ENCODE results near the gene SRP68. TPM values are rescaled to one million over a fixed set of nuclear protein-coding genes. Genes with fewer than 3 reads are reported as not detected.
"Not testable (repeated sequence)": the region's sequence is repeated elsewhere in the genome, so short reads cannot be mapped to it uniquely, and the experiment has no call there.

SRP68 gene
- total RNA-seq, 4 donors from 2014 or later = 25.1 to 117 (median 65.0) TPM

DNA sequence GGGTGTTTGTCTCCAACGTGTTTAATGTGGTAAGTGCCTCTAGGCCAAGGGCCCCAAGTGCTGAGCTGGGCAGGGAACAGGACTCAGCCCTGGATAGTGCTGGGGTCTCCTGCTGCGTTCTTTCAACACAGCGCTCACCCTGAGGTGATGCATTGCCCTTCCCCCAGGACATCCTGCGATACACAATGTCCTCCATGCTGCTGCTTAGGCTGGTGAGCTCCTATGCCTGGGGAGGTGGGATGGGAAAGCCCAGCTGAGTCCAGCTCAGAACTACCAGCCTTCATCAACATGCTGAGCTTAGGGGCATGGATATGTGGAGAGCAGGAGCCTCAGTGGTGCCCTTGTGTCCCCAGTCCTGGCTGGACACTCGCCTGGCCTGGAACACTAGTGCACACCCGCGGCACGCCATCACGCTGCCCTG is 7.2 kb upstream of the SRP68 start:
- Histone ChIP-seq H3K27me3 (peaks cover 28 to 36% of the 10 kb centered on the region in 2 donors), H3K4me3 (no peak overlapping the region), H3K4me1 (peaks cover 0 to 10% of the 10 kb centered on the region in 2 donors), H3K36me3 (no peaks in the 10 kb centered on the region), H3K9me3 (no peaks in the 10 kb centered on the region), H3K27ac (no peak overlapping the region)
- no peak for TF ChIP-seq POLR2A (IDR thresholded peaks at IDR 0.05)
- TF ChIP-seq, protein P1, sequence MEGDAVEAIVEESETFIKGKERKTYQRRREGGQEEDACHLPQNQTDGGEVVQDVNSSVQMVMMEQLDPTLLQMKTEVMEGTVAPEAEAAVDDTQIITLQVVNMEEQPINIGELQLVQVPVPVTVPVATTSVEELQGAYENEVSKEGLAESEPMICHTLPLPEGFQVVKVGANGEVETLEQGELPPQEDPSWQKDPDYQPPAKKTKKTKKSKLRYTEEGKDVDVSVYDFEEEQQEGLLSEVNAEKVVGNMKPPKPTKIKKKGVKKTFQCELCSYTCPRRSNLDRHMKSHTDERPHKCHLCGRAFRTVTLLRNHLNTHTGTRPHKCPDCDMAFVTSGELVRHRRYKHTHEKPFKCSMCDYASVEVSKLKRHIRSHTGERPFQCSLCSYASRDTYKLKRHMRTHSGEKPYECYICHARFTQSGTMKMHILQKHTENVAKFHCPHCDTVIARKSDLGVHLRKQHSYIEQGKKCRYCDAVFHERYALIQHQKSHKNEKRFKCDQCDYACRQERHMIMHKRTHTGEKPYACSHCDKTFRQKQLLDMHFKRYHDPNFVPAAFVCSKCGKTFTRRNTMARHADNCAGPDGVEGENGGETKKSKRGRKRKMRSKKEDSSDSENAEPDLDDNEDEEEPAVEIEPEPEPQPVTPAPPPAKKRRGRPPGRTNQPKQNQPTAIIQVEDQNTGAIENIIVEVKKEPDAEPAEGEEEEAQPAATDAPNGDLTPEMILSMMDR (IDR thresholded peaks at IDR 0.05) = no peak
- intact Hi-C loops (cut with DNase I; ENCODE audit: low total_unique reads) = no loop called here
- DNase-seq = no peak

DNA sequence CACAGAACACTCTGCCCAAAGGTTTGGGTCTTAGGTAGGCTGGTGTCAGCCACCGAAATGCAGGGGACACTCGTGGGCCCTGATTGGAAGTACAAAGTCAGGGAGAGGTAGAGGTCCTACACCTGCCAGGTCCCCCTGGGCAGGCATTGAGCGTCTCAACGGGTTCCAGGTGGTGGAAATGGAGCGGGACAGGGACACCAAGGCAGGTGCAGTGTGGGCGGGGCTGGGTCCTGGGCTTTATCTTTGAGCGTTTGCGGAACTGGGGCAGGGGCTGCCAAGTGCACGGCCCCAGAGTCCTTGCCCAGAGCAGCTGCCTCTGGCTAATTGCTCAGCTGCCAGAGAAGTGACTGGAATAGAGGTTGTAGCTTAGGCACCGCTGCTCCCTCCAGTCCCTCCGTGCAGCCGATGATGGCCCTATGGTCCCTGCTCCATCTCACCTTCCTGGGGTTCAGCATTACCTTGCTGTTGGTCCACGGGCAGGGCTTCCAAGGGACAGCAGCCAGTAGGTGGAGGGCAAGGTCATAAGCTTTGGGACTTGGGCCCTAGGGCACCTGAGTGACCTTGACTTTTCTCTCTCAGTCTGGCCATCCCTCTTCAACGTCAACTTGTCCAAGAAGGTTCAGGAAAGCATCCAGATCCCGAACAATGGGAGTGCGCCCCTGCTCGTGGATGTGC is 6.7 kb upstream of the SRP68 start, which contains the start of gene ZACN:
Gene ZACN, plus strand, starts transcription at position 323 of the 675 bp plus-strand sequence. Its CDS starts 83 bp downstream, at position 406.
- Histone ChIP-seq H3K36me3 (no peaks in the 10 kb centered on the region), H3K27ac (no peak within 1 kb of the TSS), H3K4me3 (no peak within 1 kb of the TSS), H3K27me3 (peaks cover 33 to 41% of the 10 kb centered on the region in 2 donors), H3K9me3 (no peaks in the 10 kb centered on the region), H3K4me1 (peaks cover 0 to 13% of the 10 kb centered on the region in 2 donors)
- DNase-seq = no peak
- intact Hi-C loops (cut with DNase I; ENCODE audit: low total_unique reads) = no loop called here
- TF ChIP-seq, protein P1 (IDR thresholded peaks at IDR 0.05) = no peak
- TF ChIP-seq POLR2A (IDR thresholded peaks at IDR 0.05) = no peak

DNA sequence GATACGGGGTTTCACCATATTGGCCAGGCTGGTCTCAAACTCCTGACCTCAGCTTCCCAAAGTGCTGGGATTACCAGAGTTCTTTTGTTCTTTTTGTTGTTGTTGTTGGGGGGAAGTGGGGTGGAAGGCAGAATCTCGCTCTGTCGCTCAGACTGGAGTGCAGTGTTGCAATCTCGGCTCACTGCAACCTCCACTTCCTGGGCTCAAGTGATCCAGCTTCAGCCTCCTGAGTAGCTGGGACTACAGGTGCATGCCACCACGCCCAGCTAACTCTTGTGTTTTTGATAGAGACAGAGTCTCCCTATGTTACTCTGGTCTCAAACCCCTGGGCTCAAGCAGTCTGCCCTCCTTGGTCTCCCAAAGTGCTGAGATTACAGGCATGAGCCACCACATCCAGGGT is 6.1 kb upstream of the SRP68 start:
- H3K27ac ChIP-seq; H3K9me3 ChIP-seq; DNase-seq; intact Hi-C loops (cut with DNase I; ENCODE audit: low total_unique reads); H3K4me3 ChIP-seq; H3K36me3 ChIP-seq: not testable (repeated sequence)
- Histone ChIP-seq H3K4me1 (peaks cover 0 to 13% of the 10 kb centered on the region in 2 donors), H3K27me3 (peaks cover 36 to 46% of the 10 kb centered on the region in 2 donors)

DNA sequence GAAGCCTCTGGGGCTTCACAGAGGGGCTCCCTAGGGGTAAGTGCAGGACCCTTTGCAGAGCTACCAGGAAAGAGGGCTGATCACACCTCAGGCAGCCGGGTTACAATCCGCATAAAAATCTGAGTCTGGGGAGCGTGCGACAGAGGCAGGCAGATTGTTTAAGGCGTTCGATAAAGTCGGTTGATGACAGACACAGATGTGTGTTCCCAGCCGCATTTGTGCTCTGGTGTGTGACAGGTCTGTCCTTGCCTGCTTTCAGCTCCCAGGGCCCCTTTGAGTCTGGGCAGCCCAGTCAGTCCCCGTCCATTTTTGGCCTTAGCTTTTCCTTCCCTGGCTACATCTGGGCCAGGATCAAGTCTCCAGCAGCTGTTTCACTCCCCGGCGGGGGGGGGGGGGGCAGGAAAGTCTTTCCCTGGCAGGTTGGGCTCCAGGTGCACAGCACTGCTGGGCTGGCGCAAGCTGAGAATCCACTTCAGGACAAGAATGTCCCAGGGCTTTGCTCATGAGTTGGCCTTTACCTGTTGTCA is 5.3 kb upstream of the SRP68 start:
- no peak overlapping the region for H3K27ac ChIP-seq
- peaks cover 36 to 46% of the 10 kb centered on the region in 2 donors for H3K27me3 ChIP-seq
- H3K4me3 ChIP-seq = no peak overlapping the region
- H3K4me1 ChIP-seq = peaks cover 0 to 13% of the 10 kb centered on the region in 2 donors
- no peaks in the 10 kb centered on the region for H3K9me3 ChIP-seq
- intact Hi-C loops (cut with DNase I; ENCODE audit: low total_unique reads) = no loop called here
- DNase-seq = no peak
- no peaks in the 10 kb centered on the region for H3K36me3 ChIP-seq
- TF ChIP-seq, protein P1 (IDR thresholded peaks at IDR 0.05) = no peak
- no peak for TF ChIP-seq POLR2A (IDR thresholded peaks at IDR 0.05)

DNA sequence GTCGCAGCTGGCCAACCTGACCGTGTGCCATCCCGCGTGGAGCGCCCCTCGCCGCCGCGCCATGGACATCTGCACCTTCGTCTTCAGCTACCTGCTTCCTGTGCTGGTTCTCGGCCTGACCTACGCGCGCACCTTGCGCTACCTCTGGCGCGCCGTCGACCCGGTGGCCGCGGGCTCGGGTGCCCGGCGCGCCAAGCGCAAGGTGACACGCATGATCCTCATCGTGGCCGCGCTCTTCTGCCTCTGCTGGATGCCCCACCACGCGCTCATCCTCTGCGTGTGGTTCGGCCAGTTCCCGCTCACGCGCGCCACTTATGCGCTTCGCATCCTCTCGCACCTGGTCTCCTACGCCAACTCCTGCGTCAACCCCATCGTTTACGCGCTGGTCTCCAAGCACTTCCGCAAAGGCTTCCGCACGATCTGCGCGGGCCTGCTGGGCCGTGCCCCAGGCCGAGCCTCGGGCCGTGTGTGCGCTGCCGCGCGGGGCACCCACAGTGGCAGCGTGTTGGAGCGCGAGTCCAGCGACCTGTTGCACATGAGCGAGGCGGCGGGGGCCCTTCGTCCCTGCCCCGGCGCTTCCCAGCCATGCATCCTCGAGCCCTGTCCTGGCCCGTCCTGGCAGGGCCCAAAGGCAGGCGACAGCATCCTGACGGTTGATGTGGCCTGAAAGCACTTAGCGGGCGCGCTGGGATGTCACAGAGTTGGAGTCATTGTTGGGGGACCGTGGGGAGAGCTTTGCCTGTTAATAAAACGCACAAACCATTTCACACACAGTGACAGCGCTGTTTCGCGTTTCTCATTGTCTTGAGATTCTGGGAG is 4.7 kb upstream of the SRP68 start:
- Histone ChIP-seq H3K9me3 (no peaks in the 10 kb centered on the region), H3K36me3 (no peaks in the 10 kb centered on the region), H3K4me1 (peaks cover 0 to 13% of the 10 kb centered on the region in 2 donors), H3K27ac (no peak overlapping the region), H3K4me3 (no peak overlapping the region), H3K27me3 (peaks cover 36 to 46% of the 10 kb centered on the region in 2 donors)
- intact Hi-C loops (cut with DNase I; ENCODE audit: low total_unique reads) = no loop called here
- DNase-seq = no peak
- TF ChIP-seq, protein P1 (IDR thresholded peaks at IDR 0.05) = no peak
- TF ChIP-seq POLR2A (IDR thresholded peaks at IDR 0.05) = no peak
